Measurements from ENCODE around the gene TAF15. TPM values are rescaled to one million over a fixed set of nuclear protein-coding genes. Genes with fewer than 3 reads are reported as not detected.

TAF15 gene
- total RNA-seq, 1 donor from 2014 or later, result 63.1 TPM

- no peak for DNase-seq (ENCODE audit: low spot score)
- ATAC-seq, result no peak
These were observed 86.6 kb downstream of the TAF15 start for GRCh38 chr17:35895636-35896587.

Other genes starting within 250 kb of the TAF15 start
- gene SLFN14, start 248.7 kb upstream of the TAF15 start, total RNA-seq, result 0.05 TPM
- gene PEX12, start 230.9 kb upstream of the TAF15 start, total RNA-seq, result 5.3 TPM
- gene AP2B1, start 222.2 kb upstream of the TAF15 start, total RNA-seq, result 39.6 TPM
- 2.3 TPM for gene RASL10B, start 77.8 kb upstream of the TAF15 start, total RNA-seq
- gene GAS2L2, start 56.2 kb upstream of the TAF15 start, total RNA-seq, result not detected
- gene C17orf50, start 48.6 kb upstream of the TAF15 start, total RNA-seq, result not detected
- gene MMP28, start 13.8 kb upstream of the TAF15 start, total RNA-seq, result 0.45 TPM
- gene HEATR9, start 59.4 kb downstream of the TAF15 start, total RNA-seq, result not detected
- 0.48 TPM for gene CCL5, start 70.9 kb downstream of the TAF15 start, total RNA-seq
- gene RDM1, start 121.3 kb downstream of the TAF15 start, total RNA-seq, result not detected
- gene LYZL6, start 134.2 kb downstream of the TAF15 start, total RNA-seq, result not detected
- 31.1 TPM for gene CCL16, start 172.0 kb downstream of the TAF15 start, total RNA-seq
- gene CCL14, start 177.2 kb downstream of the TAF15 start, total RNA-seq, result 16.9 TPM
- 13.8 TPM for gene CCL15, start 192.1 kb downstream of the TAF15 start, total RNA-seq
- gene CCL23, start 208.5 kb downstream of the TAF15 start, total RNA-seq, result 1.4 TPM

Measured in left lobe of liver (tissue), 2 donors.